ENCODE data around the gene OR5H2. TPM values are rescaled to one million over a fixed set of nuclear protein-coding genes. Genes with fewer than 3 reads are reported as not detected.
"Not testable (repeated sequence)": the region's sequence is repeated elsewhere in the genome, so short reads cannot be mapped to it uniquely, and the experiment has no call there.

Gene OR5H2
- not detected in 2 replicates for total RNA-seq (2014; rRNA removed; shearing (Covaris generic))

DNA sequence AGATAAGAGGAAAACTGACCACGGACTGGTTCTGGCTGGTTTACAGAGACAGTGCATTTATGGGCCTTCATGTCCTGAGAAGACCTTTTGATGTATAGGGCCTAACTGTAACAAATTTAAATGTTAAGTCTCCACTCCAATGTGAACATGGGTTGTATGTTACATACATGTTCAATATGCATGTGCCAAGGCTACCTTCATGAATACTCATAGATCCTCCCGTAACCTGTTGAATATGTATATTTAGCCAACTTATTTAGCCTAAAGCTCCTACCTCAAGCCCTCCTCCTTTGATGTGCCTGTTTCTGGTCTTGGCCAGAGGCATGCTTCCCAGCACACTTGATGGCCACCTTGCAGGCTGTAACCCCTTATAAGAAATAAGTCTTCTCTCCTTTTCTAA lies at the start of gene OR5H2:
Gene OR5H2, plus strand, starts transcription at position 301 of the 400 bp plus-strand sequence. CDS start 398 bp downstream, outside the sequence.
- DNase-seq (ENCODE audit: low read depth) = no peak

DNA sequence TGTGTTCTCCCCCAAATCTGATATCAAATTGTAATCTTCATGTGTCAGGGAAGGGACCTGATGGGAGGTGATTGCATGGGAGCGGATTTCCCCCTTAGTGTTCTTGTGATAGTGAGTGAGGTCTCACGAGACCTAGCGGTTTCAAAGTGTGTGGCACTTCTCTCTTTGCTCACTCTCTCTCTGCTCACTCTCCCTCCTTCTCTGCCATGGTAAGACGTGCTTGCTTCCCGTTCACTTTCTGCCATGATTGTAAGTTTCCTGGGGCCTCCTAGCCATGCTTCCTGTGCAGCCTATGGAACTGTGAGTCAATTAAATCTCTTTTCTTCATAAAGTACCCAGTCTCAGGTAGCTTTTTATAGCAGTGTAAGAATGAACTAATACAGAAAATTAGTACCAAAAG lies 48.8 kb upstream of the OR5H2 start:
- no peak for DNase-seq (ENCODE audit: low read depth)

DNA sequence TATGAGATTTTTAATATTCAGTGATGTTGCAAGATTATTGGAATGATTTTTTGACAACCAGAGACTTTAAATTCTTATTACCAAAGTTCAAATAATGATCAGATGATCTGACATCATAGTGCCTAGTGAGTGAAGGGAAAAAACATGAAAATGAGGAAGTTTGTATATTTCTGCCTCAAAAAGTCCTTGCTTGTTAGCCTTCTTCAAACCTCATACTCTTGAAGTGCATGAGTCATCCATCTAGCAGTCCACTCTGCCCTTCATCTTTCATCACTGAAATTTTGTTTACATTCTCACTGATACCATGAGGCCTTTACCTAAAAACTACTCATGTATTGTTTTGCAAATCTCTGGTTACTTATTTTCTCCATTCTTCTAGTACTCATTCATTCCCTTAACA lies 42.2 kb upstream of the OR5H2 start:
- DNase-seq (ENCODE audit: low read depth) = no peak

DNA sequence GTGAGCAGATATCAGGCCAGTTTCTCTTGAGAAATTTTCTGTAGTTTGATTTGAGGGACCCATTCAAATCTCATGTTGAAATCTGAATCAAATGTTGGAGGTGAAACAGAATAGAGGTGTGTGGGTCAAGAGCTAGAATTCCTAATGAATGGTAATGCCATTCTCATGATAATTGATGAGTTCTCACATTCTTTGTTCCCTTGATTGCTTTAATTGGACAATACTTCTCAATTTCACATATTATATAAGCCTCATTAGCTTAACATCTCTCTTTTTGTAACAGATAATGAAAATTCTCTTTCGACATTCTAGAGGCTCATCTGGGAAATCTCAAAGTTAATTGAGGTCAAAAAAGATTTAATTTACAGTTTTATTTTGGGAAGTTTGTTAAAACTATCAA lies 40.1 kb upstream of the OR5H2 start:
- no peak for DNase-seq (ENCODE audit: low read depth)

DNA sequence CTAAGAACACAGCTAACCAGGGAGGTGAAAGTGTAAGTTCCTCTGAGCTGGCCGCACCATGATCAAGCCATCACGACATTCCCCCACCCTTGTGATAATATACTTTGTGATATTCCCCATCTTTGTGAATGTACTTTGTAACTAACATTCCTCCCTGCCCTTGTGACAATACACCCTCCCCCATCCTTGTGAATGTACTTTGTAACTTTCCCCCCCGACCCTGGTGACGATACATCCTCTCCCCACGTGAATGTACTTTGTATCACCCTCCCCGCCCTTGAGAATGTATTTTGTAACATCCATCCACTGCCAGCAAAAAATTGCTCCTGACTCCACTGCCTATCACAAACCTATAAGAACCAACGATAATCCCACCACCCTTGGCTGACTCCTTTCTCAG lies 38.5 kb upstream of the OR5H2 start:
- DNase-seq (ENCODE audit: low read depth) = no peak

DNA sequence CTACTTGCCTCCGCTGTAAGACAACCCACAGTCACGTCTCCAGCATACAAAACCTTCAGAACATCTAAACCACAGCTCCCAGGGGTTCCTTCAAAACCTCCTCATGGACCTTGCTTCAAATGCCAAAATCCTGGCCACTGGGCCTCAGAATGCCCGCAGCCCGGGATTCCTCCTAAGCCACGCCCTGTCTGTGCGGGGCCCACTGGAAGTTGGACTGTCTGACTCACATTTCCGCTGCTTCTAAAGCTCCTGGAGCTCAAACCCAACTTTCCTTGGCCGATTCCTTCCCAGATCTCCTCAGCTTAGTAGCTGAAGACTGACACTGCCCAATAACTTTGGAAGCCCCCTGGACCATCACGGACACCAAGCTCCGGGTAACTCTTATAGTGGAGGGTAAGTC lies 36.2 kb upstream of the OR5H2 start:
- peak; percentile 45 for DNase-seq (ENCODE audit: low read depth)

DNA sequence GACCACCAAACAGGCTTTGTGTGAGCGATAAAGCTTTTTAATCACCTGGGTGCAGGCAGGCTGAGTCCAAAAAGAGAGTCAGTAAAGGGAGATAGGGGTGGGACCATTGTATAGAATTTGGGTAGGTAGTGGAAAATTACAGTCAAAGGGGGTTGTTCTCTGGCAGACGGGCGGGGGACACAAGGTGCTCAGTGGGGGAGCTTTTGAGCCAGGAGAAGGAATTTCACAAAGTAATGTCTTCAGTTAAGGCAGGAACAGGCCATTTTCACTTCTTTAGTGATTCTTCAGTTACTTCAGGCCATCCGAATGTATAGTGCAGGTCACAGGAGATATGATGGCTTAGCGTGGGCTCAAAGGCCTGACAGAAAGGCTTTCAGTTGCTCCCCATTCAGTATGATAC lies 26.3 kb upstream of the OR5H2 start:
- DNase-seq (ENCODE audit: low read depth) = not testable (repeated sequence)

DNA sequence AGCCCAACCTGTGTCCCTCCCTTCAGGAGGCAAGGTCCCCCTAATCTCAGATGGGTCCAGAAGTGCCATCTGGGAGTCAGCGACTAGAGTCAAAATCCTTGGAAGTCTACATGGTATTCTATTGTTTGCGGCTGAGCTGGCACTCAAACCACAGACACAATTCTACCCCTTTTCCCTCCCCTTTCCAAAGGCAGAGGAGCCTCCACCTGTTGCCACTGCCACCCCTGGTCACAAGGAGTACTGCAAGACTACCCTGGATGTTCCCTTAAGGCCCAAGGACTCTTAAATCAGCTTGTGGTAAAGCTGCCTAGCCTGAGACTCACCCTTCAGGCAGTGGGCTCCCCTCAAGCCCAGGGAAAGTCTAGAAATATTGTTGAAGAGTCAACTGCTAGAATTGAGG lies 22.6 kb upstream of the OR5H2 start:
- no peak for DNase-seq (ENCODE audit: low read depth)

DNA sequence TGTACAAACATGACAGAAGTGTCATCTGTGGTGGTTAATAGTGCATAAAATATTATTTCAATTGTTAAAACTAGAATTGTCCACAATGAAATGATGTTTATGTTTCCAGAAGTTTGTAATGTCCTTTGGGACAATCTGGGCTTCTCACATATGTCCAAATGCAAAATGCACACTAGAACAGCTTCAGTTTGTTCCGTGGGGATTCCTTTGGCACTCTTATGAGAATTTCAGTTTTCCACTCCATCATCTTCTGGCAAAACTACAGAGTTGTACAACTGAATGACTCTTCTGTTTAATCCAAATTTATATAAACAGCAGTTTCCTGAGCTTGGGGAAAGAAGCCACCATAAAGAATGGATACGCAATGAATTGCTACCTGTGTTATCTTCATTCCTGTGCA lies 20.3 kb upstream of the OR5H2 start:
- DNase-seq (ENCODE audit: low read depth) = no peak

DNA sequence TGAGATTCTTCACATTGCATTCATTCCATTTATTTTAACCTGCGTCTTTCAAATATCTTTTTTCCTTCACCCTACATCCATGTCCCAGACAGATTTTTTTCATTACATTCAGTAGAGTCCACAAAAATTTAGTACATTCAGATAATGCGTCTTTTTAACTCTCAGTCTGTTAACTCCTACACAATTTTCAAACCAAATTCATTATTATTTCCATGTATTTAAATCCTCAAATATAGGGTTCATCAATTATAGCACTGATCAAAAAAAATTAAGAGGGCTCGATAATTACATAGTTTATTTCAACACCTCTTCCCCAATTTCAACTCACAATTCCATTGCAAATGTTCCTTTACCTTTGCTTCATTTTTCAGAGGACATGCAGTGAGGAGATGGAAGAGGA lies 18.4 kb upstream of the OR5H2 start, which contains the start of gene OR5H6:
Gene OR5H6, plus strand, starts transcription at position 301 of the 400 bp plus-strand sequence. Its CDS starts 89 bp downstream, at position 390.
- DNase-seq (ENCODE audit: low read depth) = no peak

DNA sequence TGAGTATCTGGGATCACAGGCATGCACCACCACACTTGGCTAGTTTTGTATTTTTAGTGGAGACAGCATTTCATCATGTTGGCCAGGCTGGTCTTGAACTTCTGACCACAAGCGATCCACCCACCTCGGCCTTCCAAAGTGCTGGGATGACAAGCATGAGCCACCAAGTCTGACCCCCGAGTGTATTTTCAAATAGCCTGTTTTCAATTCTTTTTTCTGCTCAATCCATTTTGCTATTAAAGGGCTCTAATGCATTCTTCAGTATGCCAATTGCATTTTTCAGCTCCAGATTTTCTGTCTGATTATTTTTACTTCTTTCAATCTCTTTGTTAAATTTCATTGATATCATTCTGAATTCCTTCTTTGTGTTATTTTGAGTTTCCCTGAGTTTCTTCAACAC lies 12.5 kb upstream of the OR5H2 start:
- no peak for DNase-seq (ENCODE audit: low read depth)

DNA sequence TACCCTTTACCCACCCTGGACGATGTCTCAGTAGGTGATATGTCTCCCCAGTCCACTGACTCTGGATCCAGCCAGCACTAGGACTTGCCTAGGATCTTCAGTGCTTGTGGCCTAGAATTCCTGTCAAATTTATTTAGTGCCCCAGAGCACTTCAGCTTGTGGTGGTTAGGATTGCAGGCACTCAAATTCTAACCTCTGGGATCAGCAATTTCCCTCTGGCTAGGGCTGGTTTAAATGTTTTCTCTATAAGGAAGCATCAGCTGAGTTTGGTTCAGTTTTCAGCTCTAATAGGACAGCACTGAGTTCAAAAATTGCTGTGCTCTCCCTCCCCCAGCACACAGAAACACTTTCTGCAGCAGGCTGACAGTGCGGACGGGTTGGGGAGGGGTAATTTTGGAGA lies 10.2 kb upstream of the OR5H2 start:
- DNase-seq (ENCODE audit: low read depth) = no peak

DNA sequence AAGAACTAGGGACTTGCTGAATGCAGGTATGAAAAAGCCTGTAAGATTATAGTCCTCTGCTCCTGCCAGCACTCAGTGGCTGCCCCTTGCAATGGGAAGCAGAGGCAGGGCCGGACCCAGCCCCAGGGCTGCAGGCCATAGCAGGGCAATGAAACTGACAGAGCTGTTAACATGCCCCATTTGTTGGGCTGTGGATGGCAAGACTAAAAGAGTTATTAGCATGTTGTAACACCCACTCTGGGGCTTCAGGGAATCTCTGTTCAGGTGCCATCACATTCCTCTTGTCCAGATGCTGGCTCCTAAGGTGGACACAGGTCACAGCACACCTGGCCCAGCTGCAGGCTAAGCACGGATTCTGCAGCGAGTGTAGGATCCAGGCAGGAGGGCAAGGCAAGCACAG lies 7.4 kb upstream of the OR5H2 start:
- DNase-seq (ENCODE audit: low read depth) = no peak

DNA sequence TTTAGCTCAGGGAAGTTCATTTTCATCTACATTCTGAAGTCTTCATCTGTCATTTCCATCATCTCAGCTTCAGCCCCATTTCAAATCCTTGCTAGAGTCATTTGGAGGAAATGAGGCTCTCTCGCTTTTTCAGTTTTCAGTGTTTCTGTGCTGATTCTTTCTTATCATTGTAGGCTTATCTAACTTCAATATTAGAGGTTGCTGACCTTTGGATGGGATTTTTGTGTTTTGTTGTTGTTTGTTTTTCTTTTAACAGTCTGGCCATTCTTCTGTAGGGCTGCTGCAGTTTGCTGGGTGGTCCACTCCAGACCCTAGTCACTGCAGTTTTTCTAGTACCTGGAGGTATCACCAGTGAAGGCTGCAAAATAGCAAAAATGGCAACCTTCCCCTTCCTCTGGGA lies 8.6 kb downstream of the OR5H2 start:
- no peak for DNase-seq (ENCODE audit: low read depth)

DNA sequence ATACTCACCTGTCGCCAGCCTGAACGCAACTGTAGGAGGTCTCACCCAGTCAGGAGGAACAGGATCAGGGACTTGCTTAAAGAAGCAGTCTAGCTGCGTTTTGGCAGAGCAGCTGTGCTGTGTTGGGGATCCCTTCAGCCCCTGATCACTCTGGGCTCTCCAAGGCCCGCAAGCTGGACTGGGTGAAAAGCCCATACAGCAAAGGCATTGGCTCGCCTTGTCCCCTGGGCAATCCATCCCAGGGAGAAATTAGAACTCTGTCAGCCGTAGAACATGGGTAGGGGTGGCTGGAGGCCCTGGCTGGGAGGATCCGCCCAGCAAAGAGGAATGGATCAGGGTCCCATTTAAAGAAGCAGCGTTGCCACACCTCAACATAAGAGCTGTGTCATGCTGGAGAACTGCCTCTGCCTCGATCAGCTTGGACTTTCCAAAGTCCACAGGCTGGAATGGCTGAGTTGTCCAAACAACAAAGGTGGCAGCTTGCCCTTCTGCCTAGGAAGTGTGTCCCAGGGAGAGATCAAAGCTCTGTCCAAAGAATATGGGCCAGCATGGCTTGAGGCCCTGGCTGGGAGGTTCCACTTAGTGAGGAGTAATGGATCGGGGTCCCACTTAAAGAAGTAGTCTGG lies 9.1 kb downstream of the OR5H2 start:
- no peak for DNase-seq (ENCODE audit: low read depth)

DNA sequence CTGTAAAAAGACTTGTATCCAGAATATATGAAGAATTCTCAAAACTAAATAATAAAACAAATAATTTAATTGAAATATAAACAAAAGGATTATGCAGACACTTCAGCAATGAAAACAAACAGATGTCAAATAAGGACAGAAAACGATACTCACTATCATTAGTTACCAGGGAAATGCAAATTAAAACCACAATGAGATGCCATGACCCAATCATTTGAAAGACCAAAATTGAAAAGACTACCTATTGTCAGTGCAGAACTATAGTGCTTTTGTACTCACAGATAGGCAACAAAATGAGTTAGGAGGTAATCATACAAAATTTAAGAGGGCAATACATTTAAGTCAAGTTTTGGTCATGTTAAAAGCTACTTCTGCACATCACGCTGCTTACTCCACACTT lies 39.8 kb downstream of the OR5H2 start:
- DNase-seq (ENCODE audit: low read depth) = no peak

DNA sequence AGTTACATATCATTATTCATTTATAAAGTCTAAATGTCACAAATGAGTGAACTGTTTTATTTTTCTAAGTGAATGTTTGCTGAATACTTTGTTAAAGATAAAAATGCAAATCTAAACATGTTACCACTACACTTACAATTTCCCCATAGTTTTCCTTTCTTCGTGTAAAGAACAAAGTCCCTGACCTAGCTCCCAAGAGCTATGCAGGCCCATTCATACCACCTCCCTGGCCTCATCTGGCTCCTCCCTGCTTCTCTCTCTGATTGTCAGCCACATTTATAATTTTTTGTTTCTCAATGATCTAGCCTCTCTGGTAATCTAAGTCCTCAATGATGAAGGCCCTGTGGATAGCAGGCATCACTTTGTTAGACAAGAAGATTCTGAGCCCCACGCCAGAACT lies 40.4 kb downstream of the OR5H2 start:
- DNase-seq (ENCODE audit: low read depth) = no peak

DNA sequence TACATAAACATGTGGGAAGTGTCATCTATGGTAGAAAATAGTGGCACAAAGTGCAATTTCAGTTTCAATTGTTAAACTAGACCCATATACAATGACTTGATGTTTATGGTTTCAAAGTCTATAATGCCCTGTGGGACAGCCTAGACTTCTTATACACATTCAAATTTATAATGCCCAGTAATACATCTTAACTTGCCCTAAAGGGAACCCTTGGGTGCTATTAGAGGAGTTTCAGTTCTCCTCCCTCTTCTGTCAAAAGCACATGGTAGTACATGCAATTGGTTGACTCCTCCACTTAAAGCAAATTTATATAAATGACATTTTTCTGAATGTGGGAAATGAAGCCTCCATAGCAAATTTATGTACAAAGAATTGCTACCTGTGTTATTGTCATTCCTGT lies 41.1 kb downstream of the OR5H2 start:
- DNase-seq (ENCODE audit: low read depth) = no peak

DNA sequence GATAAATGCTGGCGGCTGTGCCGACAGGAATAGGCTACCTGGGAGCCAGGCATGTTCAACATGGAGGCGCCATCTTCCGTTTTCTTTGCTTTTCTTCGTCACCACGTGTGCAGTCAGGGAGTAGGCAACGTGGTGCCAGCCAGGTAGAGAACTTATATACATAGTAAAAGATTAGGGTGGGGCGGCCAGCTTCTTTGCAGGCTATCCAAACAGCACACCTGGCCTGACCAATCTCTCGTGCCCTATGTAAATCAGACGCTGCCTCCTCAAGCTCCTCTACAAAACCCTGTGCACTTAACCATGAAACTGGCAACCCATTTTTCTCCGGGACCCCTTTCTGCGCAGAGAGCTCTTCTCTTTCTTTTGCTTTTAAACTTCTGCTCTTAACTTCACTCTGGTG lies 42.8 kb downstream of the OR5H2 start:
- DNase-seq (ENCODE audit: low read depth) = no peak

DNA sequence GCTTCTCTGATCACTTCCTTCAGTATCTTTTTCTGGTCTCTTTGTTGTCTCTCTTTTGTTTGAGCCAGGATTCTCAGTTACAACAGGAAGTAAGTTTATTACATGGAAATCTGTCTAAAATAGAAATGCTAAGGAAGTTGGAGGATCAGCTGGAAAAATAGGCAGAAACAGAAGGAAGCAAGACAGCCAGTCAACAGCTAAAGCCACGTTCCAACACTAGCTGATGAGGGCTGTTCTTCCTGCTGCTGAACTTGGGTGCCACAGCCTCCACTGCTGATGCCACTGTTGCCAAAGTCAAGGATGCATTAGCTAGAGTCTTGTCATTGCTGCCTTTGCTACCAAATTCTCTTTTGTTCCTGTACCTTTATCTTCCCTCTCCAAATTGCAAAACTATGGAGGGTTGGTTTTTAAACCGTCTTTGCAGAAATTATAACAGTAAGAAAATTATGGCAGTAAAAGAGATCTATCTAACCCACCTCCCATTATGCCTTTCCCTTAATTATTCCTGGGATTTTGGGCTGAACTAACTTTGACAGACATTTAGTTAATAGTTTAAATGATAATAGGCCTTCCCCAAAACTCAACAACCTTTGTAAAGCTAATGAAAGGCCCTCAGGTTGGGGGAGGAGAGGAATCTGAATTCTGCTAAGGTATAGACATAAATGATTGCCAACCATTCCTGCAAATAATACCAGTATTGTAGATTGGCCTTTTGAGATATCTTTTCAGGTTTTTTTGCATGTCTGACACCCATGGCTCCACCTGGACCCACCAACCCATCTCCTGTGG lies 44.0 kb downstream of the OR5H2 start:
- no peak for DNase-seq (ENCODE audit: low read depth)

DNA sequence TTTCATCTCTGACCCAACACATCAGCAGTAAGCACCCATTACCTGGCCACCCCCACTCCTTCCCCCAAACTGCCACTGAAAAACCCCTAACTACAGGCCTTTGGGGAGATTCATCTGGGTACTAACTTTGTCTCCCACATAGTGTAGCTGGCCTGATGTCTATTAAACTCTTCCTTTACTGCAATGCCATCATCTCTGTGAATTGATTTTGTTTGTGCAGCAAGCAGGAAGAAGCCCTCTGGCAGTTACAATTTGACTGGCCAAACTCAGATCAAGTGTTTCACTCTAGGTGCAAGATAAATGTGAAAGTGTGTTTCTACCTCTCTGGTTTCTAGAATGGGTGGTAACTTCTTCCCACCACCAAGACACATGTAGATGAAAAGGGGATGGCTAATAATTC lies 44.6 kb downstream of the OR5H2 start:
- DNase-seq (ENCODE audit: low read depth) = no peak

DNA sequence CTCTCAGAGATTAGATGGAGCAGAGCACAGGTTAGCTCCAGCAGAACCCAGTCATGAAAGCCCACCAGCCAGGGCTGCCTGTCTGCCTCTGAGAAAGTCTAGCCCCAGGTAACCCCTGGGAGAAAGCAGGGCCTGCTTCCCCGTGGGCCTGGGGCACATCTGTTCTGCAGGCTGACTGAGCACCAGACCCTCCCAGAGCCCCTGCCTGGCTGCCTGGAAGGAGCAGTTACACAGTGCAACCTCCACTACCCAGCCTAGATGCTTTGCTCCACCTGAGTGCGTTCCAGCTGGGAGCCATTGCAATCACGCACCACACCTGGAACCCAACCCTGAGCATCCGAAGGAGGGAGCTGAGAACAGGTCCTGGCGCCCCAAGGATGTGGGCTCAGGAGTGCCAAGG lies 46.6 kb downstream of the OR5H2 start:
- DNase-seq (ENCODE audit: low read depth) = no peak

DNA sequence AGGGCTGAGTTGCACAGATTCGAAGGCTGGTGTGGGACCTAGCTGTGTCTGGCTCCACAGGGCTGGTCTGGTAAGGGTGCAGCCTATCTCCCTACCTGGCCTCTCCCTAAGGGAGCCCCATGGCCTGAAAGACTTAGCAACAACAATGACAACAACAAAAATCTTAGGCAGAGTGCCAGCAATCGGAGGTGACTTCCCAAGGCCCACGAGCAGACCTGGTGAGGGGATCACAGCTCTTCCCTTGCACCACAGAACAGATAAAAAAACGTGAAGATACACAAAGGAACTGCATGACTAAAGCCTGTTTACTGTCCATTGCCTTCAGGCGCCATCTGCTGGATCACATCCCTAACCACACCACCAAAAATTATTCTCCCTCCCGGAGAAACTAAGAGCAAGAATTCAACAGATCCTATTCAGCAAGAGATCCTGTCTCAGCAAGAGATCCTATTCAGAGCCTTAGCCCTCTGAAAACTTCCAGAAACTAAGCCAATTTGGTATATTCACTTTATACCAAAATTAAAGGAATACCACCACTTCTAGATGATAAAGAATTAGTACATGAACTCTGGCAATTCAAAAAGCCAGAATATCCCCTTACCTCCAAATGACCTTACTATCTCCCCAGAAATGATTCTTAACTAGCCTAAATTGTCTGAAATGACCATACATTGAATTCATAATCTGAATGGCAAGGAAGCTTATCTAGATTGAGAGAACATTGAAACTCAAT lies 47.3 kb downstream of the OR5H2 start:
- peak; percentile 55 for DNase-seq (ENCODE audit: low read depth)
